Activated CD8-positive, alpha-beta memory T cell treated with anti-CD3 and anti-CD28 coated beads for 24 hours (primary cell): Measurements from ENCODE around the gene TTLL11.

Experiments used
- DNase-seq: peaks from one replicate; pipeline ENCODE4 v3.0.0-alpha.2; 2020

TTLL11 gene

DNA sequence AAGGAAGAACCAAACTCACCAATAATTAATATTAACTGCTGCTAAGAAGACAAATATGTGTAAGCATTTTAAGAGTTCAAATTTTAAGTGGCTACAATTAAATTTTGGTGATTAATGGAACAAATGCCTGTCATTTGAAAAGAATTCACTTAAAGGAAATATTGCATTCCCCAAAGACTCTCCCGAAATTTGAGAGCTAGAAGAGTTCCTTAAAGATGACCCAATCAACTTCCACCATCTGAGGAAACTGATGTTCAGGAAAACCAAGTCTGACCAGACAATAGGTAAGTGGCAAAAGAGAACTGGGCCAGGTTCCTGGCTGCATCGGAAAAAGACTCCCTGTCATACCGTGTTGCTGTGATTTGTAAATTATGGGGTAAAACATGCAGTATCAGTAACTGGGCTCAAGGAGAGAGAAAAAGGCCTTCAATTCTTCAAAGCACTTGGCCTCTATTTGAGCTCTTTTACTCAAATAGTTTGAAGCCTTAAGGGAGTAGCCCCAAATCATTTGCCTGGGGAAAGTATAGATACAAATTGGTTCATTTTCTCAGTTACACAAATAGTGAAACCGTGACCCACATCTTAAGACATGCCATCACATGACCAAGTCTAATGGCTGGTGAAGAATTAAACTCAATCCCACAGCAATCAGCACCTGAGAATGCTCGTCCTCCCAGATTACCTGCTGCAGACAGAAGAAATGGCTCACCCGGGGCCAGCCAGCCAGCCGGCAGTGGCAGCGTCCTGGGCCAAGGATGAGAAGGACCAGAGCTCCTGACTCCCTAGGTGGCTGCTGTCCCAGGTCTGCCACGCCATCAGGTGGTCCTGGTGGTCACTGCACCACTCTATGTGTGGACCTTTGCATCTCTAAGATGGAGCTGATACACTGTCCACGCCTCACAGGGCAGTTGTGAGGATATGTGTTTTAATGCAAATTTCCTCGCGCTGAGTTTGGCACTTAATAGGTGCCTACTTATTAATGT, 162.9 kb downstream of the TTLL11 start:
- DNase-seq = no peak

DNA sequence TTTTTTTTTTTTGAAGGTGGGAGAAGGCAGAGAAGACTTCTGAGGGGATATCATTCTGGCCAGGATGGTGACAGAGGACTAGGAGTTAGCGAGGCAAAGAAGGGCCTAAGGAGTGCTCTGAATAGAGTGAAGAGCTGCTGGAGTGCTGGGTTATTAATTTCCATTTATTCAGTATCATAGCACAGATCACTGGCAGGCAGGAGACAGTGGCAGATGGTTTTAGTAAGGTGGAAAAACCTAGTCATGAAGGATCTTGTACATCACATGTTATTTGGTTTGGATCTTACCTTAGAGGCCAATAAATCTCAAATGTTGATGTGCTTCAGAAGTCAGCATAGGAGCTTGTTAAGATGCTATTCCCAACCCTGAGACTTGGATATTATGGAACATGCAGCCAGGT, 165.5 kb downstream of the TTLL11 start:
- DNase-seq = no peak

- no peak for DNase-seq
These were observed 166.0 kb downstream of the TTLL11 start for GRCh38 chr9:121927081-121927480.

GRCh38 chr9:121926351-121926801, 166.7 kb downstream of the TTLL11 start:
- DNase-seq = no peak

- DNase-seq = no peak
These were observed 167.2 kb downstream of the TTLL11 start for GRCh38 chr9:121925935-121926334.

- DNase-seq = no peak
These were observed 168.4 kb downstream of the TTLL11 start for GRCh38 chr9:121924700-121925099.

DNA sequence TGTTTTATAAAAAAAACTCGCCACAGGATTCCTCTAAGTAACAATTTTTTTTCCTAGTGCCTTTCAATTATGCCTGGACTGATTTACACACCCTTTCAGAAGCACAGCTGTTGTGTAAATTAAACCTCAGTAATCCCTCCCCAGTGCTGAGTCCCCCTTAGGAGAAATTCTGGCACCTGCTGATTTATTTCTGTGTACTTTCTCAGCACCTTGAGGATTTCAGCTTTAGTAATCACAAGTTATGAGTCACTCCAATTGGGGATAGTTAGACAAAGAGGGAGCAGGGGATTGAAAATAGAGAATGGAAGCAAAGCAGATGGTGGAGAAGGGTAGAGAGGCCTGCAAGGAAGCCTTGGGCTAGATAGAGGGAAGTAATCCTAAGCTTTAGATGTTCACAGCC, 171.7 kb downstream of the TTLL11 start:
- no peak for DNase-seq

- DNase-seq = no peak
These were observed 175.5 kb downstream of the TTLL11 start for GRCh38 chr9:121917375-121918335.

- no peak for DNase-seq
These were observed 177.8 kb downstream of the TTLL11 start for GRCh38 chr9:121915304-121915625.

GRCh38 chr9:121914604-121915303, 178.4 kb downstream of the TTLL11 start:
- DNase-seq = no peak

DNA sequence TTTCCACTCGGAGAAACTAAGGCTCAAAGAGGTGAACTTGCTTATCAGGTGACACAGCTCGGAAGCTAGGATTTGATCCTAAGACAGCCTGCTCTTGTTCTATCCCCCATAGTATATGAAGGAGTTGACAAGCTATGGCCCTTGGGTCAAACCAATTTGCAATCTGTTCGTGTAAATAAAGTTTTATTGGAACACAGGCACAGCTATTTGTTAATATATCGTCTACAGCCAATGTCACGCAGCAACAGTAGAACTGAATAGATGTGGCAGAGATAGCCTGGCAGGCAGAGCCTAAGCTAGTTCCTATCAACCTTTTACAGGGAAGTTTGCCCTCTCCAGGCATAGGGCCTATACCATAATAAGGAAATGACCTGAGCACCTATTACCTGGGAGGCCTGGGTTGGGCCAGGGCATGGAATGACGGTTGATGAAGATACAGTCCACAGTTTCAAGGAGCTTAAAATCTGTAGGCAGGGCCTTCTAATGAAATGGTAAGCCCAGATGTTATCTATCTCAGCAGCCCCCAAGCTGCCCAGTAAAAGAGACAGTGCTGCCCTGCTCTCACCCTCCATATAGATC, 179.0 kb downstream of the TTLL11 start:
- DNase-seq = no peak

- DNase-seq = no peak
These were observed 180.1 kb downstream of the TTLL11 start for GRCh38 chr9:121912812-121913627.

GRCh38 chr9:121910491-121911040, 182.5 kb downstream of the TTLL11 start:
- no peak for DNase-seq

- no peak for DNase-seq
These were observed 184.0 kb downstream of the TTLL11 start for GRCh38 chr9:121909111-121909510.

GRCh38 chr9:121906074-121906870, 186.8 kb downstream of the TTLL11 start:
- no peak for DNase-seq

GRCh38 chr9:121902461-121903135, 190.5 kb downstream of the TTLL11 start:
- no peak for DNase-seq

DNA sequence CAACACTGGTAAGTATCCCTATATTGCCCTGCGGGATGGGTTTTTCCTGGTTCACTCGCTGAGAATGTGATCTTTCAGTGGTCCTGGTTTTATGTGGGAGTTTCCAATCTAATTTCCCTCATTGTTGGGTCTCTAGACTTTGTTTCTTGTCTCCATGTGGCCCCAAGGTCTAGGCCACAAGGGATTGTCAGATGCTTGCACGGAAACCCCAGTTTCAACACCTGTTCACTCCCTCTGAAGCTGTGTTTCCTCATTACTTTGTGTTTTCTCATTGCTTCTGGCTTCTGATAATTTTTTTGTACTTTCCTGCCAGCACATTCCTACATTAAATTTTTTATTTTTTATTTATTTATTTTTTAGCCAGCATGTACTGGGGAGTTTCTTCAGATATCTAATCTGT, 191.5 kb downstream of the TTLL11 start:
- DNase-seq = no peak

- no peak for DNase-seq
These were observed 192.9 kb downstream of the TTLL11 start for GRCh38 chr9:121900163-121900562.

- no peak for DNase-seq
These were observed 194.3 kb downstream of the TTLL11 start for GRCh38 chr9:121898856-121899255.

DNA sequence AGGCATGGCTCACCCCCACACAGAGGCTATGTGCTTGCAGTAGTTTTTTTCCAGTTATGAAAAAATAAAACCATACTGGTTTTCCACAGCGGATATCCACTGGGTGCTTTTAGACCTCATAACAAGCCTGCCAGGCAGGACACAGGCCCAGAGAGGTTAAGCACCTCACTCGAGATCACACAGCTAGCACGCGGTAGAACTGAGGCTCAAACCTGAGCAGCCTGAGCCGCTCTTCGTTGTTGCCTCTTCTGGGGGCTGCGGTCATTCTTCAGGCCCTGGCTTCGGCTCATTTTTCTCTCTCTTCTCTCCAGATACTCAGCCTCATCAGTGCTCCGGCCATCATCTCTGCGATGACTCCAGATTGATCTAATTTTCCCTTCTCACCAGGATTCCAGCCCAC, 196.0 kb downstream of the TTLL11 start:
- no peak for DNase-seq
